T-helper 17 cell (primary cell): Measurements from ENCODE around the gene VGLL2. TPM values are rescaled to one million over a fixed set of nuclear protein-coding genes. Genes with fewer than 3 reads are reported as not detected.

Experiments used
- ATAC-seq: fragments of 150-1000 bp; cut with Tn5 transposase; 2 replicates; pipeline ENCODE4 v1.10.0; 2021; ENCODE audit warnings: mild to moderate bottlenecking, moderate library complexity
- DNase-seq, 3 donors: peaks; one replicate each; pipeline versions ENCODE4 v3.0.0 to v3.0.0-alpha.2; 2020 to 2021
- H3K9me3 ChIP-seq: one replicate; pipeline ENCODE4 v1.7.0; 2013; ENCODE audit warnings: low read length, mild to moderate bottlenecking; ENCODE audit not compliant: control insufficient read depth, poor library complexity, severe bottlenecking
- H3K27ac Mint-ChIP-seq: one replicate; pipeline ENCODE4 v1.8.0; 2022; ENCODE audit warnings: mild to moderate bottlenecking, moderate library complexity, mixed read lengths
- H3K27me3 Mint-ChIP-seq: one replicate; pipeline ENCODE4 v1.8.0; 2022; ENCODE audit warnings: mixed read lengths
- H3K36me3 Mint-ChIP-seq: one replicate; pipeline ENCODE4 v1.8.0; 2022; ENCODE audit warnings: low read depth, mixed read lengths
- H3K4me1 Mint-ChIP-seq: one replicate; pipeline ENCODE4 v1.8.0; 2022; ENCODE audit warnings: mild to moderate bottlenecking, mixed read lengths
- H3K4me3 Mint-ChIP-seq: one replicate; pipeline ENCODE4 v1.8.0; 2022; ENCODE audit warnings: mild to moderate bottlenecking, moderate library complexity, mixed read lengths
- total RNA-seq, 4 donors: library from RNA in 2 of 4; stranded (reverse) in 2 of 4; gene quantifications; one replicate each; pipeline ENCODE4 v1.2.3 and lab custom pipeline; 2022 to 2026

The VGLL2 gene
- total RNA-seq, 2 donors from 2014 or later, result not detected

DNA sequence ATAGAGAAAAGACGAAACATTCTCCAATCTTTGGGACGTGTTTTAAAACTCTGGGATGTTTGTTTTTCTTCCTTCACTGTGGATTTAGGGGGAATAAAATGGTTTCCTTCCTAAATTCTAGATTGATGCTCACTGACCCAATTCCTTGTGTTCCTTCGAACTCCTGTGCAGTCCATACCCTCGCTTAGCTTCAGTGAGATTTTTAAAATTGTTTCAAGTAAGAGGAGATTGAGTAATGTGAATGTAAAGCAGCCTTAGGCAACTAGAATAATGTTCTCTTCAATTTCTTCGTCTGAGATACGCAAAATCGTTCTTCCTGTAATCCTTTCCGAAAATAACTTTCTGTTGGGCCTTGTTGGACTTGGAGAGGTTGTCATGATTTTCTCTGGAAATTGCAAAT is 2.6 kb upstream of the VGLL2 start:
- no peak overlapping the region for H3K4me3 Mint-ChIP-seq
- DNase-seq (no peak), ATAC-seq (no peak)
- no peaks in the 10 kb centered on the region for H3K9me3 ChIP-seq
- peaks cover 66% of the 10 kb centered on the region for H3K27me3 Mint-ChIP-seq
- H3K4me1 Mint-ChIP-seq, result peaks cover 7% of the 10 kb centered on the region
- H3K36me3 Mint-ChIP-seq, result peaks cover 3% of the 10 kb centered on the region
- H3K27ac Mint-ChIP-seq, result no peak overlapping the region

DNA sequence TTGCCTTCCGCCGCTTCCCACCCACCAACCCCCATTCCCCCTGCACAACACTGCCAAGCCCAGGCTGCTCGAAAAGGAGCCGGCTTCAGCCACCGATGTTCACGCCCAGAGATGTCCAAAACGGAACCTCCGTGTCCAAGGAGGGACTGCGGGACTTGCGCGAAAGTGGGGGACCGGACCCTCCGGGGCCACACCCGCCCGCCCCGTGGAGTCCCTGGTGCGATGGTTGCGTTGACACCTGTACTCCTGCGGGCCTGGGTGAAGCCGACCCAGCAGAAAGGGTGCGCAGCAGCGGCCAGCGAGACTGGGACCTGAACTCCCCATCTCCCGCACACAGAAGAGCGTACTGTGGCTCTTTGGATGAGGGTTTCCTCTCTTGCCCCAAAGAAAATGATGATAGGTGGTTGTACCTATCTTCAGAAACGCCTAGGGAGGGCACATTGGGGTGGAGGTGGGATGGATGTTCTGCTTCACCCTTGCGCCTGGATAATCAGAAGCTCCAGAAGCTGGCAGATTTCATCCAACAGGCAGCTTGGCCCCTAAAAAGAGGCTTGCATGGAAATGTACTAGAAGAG is 1.9 kb upstream of the VGLL2 start:
- peaks cover 3% of the 10 kb centered on the region for H3K36me3 Mint-ChIP-seq
- peaks cover 73% of the 10 kb centered on the region for H3K27me3 Mint-ChIP-seq

DNA sequence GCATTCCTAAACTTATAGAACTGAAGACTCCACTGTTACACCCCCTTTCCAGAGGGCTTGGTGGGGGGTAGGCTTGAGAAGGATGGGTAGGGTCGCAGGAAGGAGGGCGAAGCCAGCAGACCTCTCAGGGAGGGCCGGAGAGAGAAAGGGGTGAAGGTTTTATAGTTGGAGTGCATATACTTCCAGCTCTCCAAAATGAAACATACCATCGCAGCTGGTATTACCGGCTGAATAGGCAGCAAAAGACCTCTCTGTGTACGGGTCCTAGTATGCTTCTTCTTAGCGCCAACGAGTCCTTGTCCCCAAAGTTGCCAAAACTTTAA is 1.0 kb upstream of the VGLL2 start:
- DNase-seq (no peak), ATAC-seq (no peak)
- H3K27me3 Mint-ChIP-seq, result peaks cover 80% of the 10 kb centered on the region
- no peak overlapping the region for H3K27ac Mint-ChIP-seq
- peaks cover 3% of the 10 kb centered on the region for H3K36me3 Mint-ChIP-seq
- no peaks in the 10 kb centered on the region for H3K9me3 ChIP-seq
- H3K4me3 Mint-ChIP-seq, result peak overlapping the region; percentile 69
- H3K4me1 Mint-ChIP-seq, result peaks cover 11% of the 10 kb centered on the region

More for the DNA sequence above, 1.9 kb upstream of the VGLL2 start:
- no peaks in the 10 kb centered on the region for H3K9me3 ChIP-seq
- Mint-ChIP-seq H3K4me3 (no peak overlapping the region), H3K27ac (no peak overlapping the region), H3K4me1 (peaks cover 11% of the 10 kb centered on the region)
- DNase-seq (no peak), ATAC-seq (no peak)

DNA sequence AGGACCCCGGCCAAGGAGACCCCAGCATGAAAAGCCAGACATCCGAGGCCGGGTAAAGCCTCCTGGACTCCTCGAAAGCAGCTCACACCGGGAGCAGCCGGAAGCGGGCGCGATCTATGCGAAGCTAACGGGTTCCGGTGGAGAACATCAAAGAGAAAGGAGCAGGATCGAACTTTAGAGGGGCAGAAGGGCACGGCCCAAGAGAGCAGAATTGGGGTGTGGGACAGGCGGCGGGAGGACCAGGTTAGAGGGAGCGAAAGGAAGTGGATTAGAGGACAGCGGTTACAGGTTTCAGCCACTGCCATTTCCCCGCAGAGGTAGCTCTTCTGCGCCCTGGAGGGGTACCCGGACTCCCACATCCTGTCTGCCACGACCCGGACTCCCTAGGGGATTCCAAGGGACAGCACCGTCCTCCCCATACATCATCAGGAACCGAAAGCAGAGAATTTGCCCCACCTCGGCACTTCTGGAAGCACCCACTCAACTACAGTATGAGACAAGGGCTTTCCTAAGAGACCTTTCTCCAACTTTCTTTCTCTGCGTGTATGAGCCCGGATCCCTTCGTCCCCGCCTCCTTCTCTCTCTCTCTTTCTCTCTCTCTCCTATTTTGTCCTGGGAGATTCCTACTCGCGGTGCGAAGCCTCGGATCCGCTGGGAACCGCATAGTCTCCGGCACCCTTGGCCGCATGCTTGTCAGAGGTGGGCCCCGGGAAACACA is 507 bp upstream of the VGLL2 start:
- H3K4me3 Mint-ChIP-seq, result peak overlapping the region; percentile 69
- H3K27ac Mint-ChIP-seq, result no peak overlapping the region
- peaks cover 12% of the 10 kb centered on the region for H3K4me1 Mint-ChIP-seq
- H3K36me3 Mint-ChIP-seq, result peaks cover 4% of the 10 kb centered on the region
- ATAC-seq, result no peak
- H3K9me3 ChIP-seq, result no peaks in the 10 kb centered on the region
- peaks cover 80% of the 10 kb centered on the region for H3K27me3 Mint-ChIP-seq
- DNase-seq, result no peak

DNA sequence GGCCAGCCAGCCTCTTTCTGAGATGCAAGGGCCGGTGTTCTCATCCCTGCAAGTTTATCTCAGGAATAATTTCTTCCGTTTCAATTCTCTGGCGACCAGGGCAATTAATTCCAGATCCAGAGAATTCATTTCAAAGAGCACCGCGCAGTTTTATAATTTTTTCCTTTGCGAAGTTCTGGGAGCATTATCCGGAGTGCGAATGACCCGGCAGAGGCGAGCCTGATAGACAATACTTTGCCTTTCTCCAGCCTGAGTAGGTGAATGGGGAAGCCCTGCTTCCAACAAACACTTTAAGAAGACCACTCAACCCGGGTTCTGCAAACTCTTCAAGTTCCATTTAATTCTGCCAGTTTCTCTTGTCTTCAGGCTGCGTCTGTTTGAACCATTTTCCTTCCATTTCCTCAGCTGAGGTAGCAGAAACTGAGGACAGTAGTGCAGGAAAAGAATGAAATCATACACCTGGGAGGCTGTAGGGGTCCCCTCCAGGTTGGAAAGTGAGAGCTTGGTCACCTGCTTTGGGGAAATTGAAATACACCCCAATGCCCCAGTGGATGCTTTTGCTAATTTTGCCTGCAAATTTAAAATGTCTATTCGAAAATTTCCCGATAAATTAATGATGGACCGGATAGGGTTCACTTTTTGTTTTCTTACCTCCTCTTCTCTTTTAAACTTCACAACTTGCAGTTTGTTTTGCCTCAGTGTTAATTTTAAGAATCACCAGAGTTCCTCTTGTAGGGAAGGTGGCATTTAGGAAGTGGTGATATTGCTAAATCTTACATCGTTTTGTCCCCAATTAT is 1.1 kb downstream of the VGLL2 start:
- Mint-ChIP-seq H3K4me1 (peaks cover 14% of the 10 kb centered on the region), H3K27ac (no peak overlapping the region), H3K27me3 (peaks cover 74% of the 10 kb centered on the region), H3K4me3 (peak overlapping the region; percentile 32), H3K36me3 (peaks cover 5% of the 10 kb centered on the region)
- ATAC-seq, result no peak
- DNase-seq, result no peak
- no peaks in the 10 kb centered on the region for H3K9me3 ChIP-seq

DNA sequence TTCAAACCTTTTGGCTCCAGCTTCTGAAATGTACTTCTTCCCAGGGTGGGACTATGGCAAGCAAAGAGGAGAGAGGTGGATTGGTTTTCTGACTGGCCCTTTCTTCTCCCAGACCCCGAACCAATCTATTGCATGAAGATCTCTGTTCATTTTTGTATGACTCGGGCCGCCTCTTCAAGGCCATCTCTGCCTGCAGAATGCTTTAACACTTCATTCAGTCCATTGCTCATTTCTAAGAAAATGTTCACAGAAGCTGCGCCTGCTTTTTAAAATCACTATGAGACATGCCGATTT is 1.6 kb downstream of the VGLL2 start:
- no peak for DNase-seq

DNA sequence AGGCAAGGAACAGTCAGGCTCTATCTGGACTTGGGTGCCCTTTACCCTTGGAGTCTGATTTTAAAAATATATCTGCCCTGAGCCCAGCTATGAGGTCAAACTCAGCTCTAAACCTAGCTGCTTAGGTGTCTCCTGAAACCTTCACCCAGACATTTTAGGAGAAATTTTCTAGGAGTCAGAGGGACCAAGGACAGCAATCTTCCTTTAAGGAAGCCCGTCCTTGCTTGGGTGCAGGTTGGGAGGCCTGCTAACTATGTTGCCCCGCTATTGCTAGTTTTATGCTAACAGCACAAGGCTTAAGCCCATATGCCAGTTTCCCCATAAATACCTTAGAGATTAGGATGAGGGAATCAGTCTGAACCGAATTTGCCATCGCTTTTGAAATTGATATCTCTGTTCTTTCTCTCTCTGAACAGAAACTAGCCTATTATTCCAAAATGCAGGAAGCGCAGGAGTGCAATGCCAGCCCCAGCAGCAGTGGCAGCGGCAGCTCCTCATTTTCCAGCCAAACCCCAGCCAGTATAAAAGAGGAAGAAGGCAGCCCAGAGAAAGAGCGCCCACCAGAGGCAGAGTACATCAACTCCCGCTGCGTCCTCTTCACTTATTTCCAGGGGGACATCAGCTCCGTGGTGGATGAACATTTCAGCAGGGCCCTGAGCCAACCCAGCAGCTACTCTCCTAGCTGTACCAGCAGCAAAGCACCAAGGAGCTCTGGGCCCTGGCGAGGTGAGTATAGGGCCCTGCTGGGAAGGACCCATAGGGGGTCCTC is 2.6 kb downstream of the VGLL2 start:
- Mint-ChIP-seq H3K4me1 (peaks cover 14% of the 10 kb centered on the region), H3K27ac (no peak overlapping the region), H3K27me3 (peaks cover 78% of the 10 kb centered on the region), H3K36me3 (peaks cover 5% of the 10 kb centered on the region), H3K4me3 (no peak overlapping the region)
- DNase-seq (no peak), ATAC-seq (no peak)
- no peaks in the 10 kb centered on the region for H3K9me3 ChIP-seq

More for the DNA sequence above, 1.6 kb downstream of the VGLL2 start:
- Mint-ChIP-seq H3K27me3 (peaks cover 74% of the 10 kb centered on the region), H3K36me3 (peaks cover 5% of the 10 kb centered on the region), H3K4me1 (peaks cover 14% of the 10 kb centered on the region), H3K4me3 (peak overlapping the region; percentile 32), H3K27ac (no peak overlapping the region)
- H3K9me3 ChIP-seq, result no peaks in the 10 kb centered on the region
- ATAC-seq, result no peak

DNA sequence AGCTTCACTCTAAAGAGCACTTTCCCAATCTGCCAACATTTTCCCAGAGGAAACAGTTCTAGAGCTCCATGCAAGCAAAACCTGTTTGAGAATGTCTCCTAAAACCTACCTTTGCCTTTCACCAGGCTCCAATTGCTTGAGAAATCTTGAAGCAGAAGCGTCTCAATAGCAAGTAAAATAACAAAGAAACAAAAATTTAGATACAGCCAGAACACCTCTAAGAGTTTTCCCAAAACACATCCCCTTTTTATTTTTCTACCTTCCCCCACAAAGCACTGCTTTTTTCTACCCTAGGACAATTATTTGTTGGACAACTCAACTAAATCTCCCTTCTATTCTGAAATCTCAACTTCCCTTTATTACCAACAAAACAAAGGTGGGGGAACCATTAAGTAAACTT is 3.6 kb downstream of the VGLL2 start:
- DNase-seq (no peak), ATAC-seq (no peak)
- H3K9me3 ChIP-seq, result no peaks in the 10 kb centered on the region
- Mint-ChIP-seq H3K4me3 (no peak overlapping the region), H3K27me3 (peaks cover 78% of the 10 kb centered on the region), H3K36me3 (peaks cover 5% of the 10 kb centered on the region), H3K27ac (no peak overlapping the region), H3K4me1 (peaks cover 14% of the 10 kb centered on the region)

DNA sequence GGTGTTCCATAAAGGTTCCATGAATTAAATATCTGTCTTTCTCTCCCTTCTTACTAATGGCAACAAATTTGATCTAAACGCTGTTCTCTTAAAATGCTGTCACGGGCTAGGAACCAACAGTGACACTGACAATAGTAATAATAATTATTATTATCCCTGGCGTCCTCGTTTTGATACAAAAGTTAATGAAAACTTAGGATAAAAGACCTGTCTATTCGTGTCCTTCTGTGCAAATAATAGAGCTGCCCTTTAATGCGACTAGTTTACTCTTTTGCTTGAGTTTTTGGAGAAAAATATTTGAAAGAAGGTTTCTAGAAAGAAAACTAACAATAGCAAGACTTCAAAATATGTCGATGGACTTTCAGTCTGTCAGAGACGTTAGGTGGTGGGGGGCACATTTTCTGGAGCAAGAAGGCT is 4.3 kb downstream of the VGLL2 start:
- no peak for ATAC-seq
- peak overlapping the region; percentile 57 for H3K4me3 Mint-ChIP-seq
- peaks cover 5% of the 10 kb centered on the region for H3K36me3 Mint-ChIP-seq
- peaks cover 11% of the 10 kb centered on the region for H3K4me1 Mint-ChIP-seq
- no peaks in the 10 kb centered on the region for H3K9me3 ChIP-seq
- peaks cover 78% of the 10 kb centered on the region for H3K27me3 Mint-ChIP-seq
- no peak for DNase-seq
- no peak overlapping the region for H3K27ac Mint-ChIP-seq

DNA sequence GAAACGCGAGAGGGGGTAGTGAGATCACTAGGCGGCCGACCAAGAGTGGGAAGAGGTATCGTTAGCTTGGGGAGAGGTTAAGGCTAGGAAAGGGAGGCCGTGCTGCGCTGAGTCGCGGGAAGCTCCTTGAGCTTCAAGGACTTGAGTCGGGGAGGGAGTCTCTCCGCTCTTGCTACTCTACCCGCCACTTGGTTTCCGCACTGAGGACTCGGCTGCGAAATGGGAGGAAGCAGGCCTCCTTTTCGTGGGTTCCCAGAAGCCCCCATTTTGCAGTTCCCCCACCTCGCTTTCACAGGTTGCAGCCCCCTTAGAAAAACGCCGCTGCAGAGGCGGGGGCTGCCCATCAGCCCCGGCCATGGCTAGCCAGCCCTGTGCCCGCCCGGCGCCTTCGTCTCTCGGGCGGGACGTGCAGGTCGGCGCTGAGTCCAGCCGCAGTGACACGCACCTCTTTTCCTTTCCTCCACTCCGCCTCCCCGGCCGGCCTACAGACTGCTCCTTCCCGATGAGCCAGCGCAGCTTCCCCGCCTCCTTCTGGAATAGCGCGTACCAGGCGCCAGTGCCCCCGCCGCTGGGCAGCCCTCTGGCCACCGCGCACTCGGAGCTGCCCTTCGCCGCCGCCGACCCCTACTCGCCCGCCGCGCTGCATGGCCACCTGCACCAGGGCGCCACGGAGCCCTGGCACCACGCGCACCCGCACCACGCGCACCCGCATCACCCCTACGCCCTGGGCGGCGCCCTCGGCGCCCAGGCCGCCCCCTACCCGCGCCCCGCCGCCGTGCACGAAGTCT is 4.9 kb downstream of the VGLL2 start:
- Mint-ChIP-seq H3K27me3 (peaks cover 79% of the 10 kb centered on the region), H3K4me3 (peak overlapping the region; percentile 57)
- DNase-seq, result no peak

DNA sequence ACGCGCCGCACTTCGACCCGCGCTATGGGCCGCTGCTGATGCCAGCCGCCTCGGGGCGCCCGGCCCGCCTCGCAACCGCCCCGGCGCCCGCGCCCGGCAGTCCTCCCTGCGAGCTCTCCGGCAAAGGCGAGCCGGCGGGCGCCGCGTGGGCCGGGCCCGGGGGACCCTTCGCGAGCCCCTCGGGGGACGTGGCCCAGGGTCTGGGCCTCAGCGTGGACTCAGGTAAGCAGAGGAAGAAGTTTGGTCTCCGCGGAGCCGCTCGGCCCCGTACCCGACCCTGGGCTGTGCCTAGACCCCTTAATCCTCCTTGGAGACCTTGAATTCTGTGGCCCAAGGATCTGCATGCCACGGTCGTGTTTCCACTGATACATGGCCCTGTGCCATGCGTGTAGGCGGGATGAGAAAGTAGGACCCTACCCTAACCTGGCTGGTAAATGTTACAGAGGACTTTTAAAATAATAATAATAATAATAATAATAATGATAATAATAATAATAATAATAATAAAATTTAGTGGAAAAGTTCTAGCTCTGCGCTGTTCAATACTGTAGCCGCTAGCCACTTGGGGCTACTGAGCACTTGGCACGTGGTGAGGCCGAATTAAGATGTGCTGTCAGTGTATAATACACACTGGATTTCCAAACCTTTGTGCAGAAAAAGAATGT is 5.6 kb downstream of the VGLL2 start:
- Mint-ChIP-seq H3K27ac (no peak overlapping the region), H3K36me3 (peaks cover 2% of the 10 kb centered on the region), H3K4me1 (peaks cover 6% of the 10 kb centered on the region), H3K4me3 (no peak overlapping the region), H3K27me3 (peaks cover 86% of the 10 kb centered on the region)
- DNase-seq (no peak), ATAC-seq (no peak)
- no peaks in the 10 kb centered on the region for H3K9me3 ChIP-seq

More for the DNA sequence above, 4.9 kb downstream of the VGLL2 start:
- no peak for ATAC-seq
- no peak overlapping the region for H3K27ac Mint-ChIP-seq
- peaks cover 6% of the 10 kb centered on the region for H3K4me1 Mint-ChIP-seq
- H3K36me3 Mint-ChIP-seq, result peaks cover 2% of the 10 kb centered on the region
- H3K9me3 ChIP-seq, result no peaks in the 10 kb centered on the region
